ENCODE data around the gene ARPC5. TPM values are rescaled to one million over a fixed set of nuclear protein-coding genes. Genes with fewer than 3 reads are reported as not detected.
A peak's percentile ranks its signal among the peaks of the same experiment; 100 is the strongest.

The ARPC5 gene
- total and polyA plus RNA-seq, 9 of the 15 experiments (the other 6 are each of a cell fraction or from before 2014, with no cell fraction given) = 71.8 to 150 (median 91.6) TPM

DNA sequence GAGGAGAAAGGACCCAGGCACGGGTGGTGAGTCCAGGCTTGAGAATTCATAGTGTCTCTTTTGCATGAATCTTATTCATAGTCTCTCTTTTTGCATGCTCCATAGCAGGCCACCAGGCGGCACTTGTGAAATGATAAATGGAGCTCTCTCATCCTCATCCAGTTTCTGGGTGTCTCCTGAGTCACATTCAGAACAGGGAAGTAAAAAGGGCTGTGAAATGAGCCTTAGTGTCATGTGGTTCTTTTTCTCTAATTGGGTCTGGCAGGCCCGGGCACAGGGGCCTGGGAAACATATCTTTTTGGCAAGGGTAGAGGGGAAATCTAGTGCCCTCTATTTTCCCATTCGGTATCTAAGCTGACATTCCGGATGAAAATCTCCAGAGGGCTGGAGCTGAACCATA, 26.3 kb downstream of the ARPC5 start (continued):
- no peak for TF ChIP-seq CREM (IDR thresholded peaks at IDR 0.05; ENCODE audit: low read depth)
- TF ChIP-seq, protein P1, sequence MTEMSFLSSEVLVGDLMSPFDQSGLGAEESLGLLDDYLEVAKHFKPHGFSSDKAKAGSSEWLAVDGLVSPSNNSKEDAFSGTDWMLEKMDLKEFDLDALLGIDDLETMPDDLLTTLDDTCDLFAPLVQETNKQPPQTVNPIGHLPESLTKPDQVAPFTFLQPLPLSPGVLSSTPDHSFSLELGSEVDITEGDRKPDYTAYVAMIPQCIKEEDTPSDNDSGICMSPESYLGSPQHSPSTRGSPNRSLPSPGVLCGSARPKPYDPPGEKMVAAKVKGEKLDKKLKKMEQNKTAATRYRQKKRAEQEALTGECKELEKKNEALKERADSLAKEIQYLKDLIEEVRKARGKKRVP (CRISPR knock-in tag; IDR thresholded peaks at IDR 0.05) = no peak
- TF ChIP-seq CBX2 (IDR thresholded peaks at IDR 0.05; ENCODE audit: insufficient read depth, low read length, poor library complexity, severe bottlenecking) = no peak
- no peak for TF ChIP-seq RFX1 (IDR thresholded peaks at IDR 0.05)
- TF ChIP-seq SETDB1 (IDR thresholded peaks at IDR 0.05; ENCODE audit: low read length) = no peak
- TF ChIP-seq, protein P2, sequence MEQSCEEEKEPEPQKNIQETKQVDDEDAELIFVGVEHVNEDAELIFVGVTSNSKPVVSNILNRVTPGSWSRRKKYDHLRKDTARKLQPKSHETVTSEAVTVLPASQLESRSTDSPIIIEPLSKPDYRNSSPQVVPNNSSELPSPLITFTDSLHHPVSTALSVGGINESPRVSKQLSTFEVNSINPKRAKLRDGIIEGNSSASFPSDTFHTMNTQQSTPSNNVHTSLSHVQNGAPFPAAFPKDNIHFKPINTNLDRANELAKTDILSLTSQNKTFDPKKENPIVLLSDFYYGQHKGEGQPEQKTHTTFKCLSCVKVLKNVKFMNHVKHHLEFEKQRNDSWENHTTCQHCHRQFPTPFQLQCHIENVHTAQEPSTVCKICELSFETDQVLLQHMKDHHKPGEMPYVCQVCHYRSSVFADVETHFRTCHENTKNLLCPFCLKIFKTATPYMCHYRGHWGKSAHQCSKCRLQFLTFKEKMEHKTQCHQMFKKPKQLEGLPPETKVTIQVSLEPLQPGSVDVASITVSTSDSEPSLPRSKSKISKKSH (CRISPR knock-in tag; IDR thresholded peaks at IDR 0.05) = no peak
- no peak for TF ChIP-seq TBP (optimal IDR thresholded peaks at IDR 0.05; ENCODE audit: low read depth, low read length)
- TF ChIP-seq ZNF121 (CRISPR knock-in tag; conservative IDR thresholded peaks at IDR 0.05) = no peak
- TF ChIP-seq, protein P3, sequence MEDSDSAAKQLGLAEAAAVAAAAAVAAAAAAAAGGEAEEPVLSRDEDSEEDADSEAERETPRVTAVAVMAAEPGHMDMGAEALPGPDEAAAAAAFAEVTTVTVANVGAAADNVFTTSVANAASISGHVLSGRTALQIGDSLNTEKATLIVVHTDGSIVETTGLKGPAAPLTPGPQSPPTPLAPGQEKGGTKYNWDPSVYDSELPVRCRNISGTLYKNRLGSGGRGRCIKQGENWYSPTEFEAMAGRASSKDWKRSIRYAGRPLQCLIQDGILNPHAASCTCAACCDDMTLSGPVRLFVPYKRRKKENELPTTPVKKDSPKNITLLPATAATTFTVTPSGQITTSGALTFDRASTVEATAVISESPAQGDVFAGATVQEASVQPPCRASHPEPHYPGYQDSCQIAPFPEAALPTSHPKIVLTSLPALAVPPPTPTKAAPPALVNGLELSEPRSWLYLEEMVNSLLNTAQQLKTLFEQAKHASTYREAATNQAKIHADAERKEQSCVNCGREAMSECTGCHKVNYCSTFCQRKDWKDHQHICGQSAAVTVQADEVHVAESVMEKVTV (CRISPR knock-in tag; IDR thresholded peaks at IDR 0.05) = 0 out of 2 replicates have a peak, but pooled peaks have one; percentile 29
- TF ChIP-seq ZNF184 (CRISPR knock-in tag; IDR thresholded peaks at IDR 0.05) = no peak
- TF ChIP-seq, protein P4, sequence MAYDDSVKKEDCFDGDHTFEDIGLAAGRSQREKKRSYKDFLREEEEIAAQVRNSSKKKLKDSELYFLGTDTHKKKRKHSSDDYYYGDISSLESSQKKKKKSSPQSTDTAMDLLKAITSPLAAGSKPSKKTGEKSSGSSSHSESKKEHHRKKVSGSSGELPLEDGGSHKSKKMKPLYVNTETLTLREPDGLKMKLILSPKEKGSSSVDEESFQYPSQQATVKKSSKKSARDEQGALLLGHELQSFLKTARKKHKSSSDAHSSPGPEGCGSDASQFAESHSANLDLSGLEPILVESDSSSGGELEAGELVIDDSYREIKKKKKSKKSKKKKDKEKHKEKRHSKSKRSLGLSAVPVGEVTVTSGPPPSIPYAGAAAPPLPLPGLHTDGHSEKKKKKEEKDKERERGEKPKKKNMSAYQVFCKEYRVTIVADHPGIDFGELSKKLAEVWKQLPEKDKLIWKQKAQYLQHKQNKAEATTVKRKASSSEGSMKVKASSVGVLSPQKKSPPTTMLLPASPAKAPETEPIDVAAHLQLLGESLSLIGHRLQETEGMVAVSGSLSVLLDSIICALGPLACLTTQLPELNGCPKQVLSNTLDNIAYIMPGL (CRISPR knock-in tag; IDR thresholded peaks at IDR 0.05) = no peak
- TF ChIP-seq KLF10 (CRISPR knock-in tag; IDR thresholded peaks at IDR 0.05) = no peak
- TF ChIP-seq MAFK (IDR thresholded peaks at IDR 0.05; ENCODE audit: low read length) = no peak
- no peak for TF ChIP-seq TRIM28 (IDR thresholded peaks at IDR 0.05)
- no peak for TF ChIP-seq U2AF1 (optimal IDR thresholded peaks at IDR 0.05; ENCODE audit: low read depth, low read length)
- TF ChIP-seq, protein P5, sequence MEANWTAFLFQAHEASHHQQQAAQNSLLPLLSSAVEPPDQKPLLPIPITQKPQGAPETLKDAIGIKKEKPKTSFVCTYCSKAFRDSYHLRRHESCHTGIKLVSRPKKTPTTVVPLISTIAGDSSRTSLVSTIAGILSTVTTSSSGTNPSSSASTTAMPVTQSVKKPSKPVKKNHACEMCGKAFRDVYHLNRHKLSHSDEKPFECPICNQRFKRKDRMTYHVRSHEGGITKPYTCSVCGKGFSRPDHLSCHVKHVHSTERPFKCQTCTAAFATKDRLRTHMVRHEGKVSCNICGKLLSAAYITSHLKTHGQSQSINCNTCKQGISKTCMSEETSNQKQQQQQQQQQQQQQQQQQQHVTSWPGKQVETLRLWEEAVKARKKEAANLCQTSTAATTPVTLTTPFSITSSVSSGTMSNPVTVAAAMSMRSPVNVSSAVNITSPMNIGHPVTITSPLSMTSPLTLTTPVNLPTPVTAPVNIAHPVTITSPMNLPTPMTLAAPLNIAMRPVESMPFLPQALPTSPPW (CRISPR knock-in tag; IDR thresholded peaks at IDR 0.05) = peak; percentile 27; the same call in 1 of the 2 replicates
- TF ChIP-seq, protein P6, sequence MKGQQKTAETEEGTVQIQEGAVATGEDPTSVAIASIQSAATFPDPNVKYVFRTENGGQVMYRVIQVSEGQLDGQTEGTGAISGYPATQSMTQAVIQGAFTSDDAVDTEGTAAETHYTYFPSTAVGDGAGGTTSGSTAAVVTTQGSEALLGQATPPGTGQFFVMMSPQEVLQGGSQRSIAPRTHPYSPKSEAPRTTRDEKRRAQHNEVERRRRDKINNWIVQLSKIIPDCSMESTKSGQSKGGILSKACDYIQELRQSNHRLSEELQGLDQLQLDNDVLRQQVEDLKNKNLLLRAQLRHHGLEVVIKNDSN (CRISPR knock-in tag; IDR thresholded peaks at IDR 0.05) = no peak
- peak; percentile 38; the same call in 1 of the 2 replicates for TF ChIP-seq CTBP1 (IDR thresholded peaks at IDR 0.05; ENCODE audit: borderline replicate concordance)
- TF ChIP-seq ZNF644 (tag; IDR thresholded peaks at IDR 0.05; ENCODE audit: low read depth) = no peak
- no peak for TF ChIP-seq ERF (CRISPR knock-in tag; IDR thresholded peaks at IDR 0.05)
- TF ChIP-seq ZNF589 (CRISPR knock-in tag; IDR thresholded peaks at IDR 0.05; ENCODE audit: low read depth) = 0 out of 2 replicates have a peak, but pooled peaks have one; percentile 36
- TF ChIP-seq RBM22 (IDR thresholded peaks at IDR 0.05; ENCODE audit: low read depth, low read length, poor library complexity, severe bottlenecking) = no peak

All from K562 (cell line).